Measurements from ENCODE around the gene AKR1D1.
"Not testable (repeated sequence)": the region's sequence is repeated elsewhere in the genome, so short reads cannot be mapped to it uniquely, and the experiment has no call there.

AKR1D1 gene

GRCh38 chr7:138067774-138068173 is 8.5 kb upstream of the AKR1D1 start:
- no peak for DNase-seq (ENCODE audit: low read depth, low spot score)
- H3K4me3 ChIP-seq (ENCODE audit: low read length), result no peak overlapping the region

DNA sequence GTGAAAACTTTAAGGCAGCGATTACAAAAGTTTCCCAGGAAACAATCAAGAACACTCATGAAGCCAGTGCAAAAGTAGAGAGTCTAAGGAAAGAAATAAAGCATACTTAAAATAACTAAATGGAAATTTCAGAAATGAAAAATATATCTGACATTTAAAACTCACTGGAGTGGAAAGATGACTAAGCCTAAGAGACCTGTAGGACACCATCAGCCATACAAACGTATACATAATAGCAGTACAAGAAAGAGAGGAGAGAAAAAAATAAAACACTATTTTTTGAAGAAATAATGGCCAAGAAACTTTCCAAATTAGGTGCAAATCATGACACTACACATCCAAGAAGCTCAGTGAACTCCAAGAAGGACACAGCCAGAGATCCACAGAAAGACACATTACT is 5.4 kb upstream of the AKR1D1 start:
- DNase-seq (ENCODE audit: low read depth, low spot score), result no peak
- H3K4me3 ChIP-seq (ENCODE audit: low read length), result no peak overlapping the region

- no peak for DNase-seq (ENCODE audit: low read depth, low spot score)
- H3K4me3 ChIP-seq (ENCODE audit: low read length), result no peak overlapping the region
Observed at GRCh38 chr7:138072726-138073125, 3.5 kb upstream of the AKR1D1 start.

DNA sequence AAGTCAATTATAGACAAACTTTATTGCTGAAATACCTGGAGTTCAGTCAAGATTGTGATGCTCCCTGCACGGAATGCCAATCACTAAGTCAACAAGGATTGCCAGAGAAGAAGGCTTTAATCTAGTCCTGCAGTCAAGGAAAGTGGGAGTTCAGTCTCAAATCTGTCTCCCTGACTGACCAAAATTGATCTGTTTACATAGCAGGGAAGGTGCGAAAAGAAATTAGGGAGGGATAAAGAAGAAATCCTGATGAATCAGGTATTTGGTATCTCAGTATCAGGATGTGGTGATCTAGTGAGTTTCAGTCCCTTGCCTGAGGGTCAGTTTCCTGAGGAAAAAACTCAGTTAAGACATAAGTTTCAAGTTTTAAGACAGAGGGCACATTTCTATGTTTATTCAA is 2.1 kb upstream of the AKR1D1 start:
- H3K4me3 ChIP-seq (ENCODE audit: low read length), result no peak overlapping the region
- no peak for DNase-seq (ENCODE audit: low read depth, low spot score)

- H3K4me3 ChIP-seq (ENCODE audit: low read length), result no peak overlapping the region
Observed at GRCh38 chr7:138074540-138074939, 1.7 kb upstream of the AKR1D1 start.

GRCh38 chr7:138075350-138075749 is 909 bp upstream of the AKR1D1 start:
- no peak for DNase-seq (ENCODE audit: low read depth, low spot score)
- no peak overlapping the region for H3K4me3 ChIP-seq (ENCODE audit: low read length)

More at GRCh38 chr7:138074540-138074939, 1.7 kb upstream of the AKR1D1 start:
- no peak for DNase-seq (ENCODE audit: low read depth, low spot score)

- H3K4me3 ChIP-seq (ENCODE audit: low read length); DNase-seq (ENCODE audit: low read depth, low spot score): not testable (repeated sequence)
Observed at GRCh38 chr7:138075786-138076185, 473 bp upstream of the AKR1D1 start.

- DNase-seq (ENCODE audit: low read depth, low spot score), result no peak
- H3K4me3 ChIP-seq (ENCODE audit: low read length), result no peak overlapping the region
Observed at GRCh38 chr7:138077809-138078208, 1.6 kb downstream of the AKR1D1 start.

DNA sequence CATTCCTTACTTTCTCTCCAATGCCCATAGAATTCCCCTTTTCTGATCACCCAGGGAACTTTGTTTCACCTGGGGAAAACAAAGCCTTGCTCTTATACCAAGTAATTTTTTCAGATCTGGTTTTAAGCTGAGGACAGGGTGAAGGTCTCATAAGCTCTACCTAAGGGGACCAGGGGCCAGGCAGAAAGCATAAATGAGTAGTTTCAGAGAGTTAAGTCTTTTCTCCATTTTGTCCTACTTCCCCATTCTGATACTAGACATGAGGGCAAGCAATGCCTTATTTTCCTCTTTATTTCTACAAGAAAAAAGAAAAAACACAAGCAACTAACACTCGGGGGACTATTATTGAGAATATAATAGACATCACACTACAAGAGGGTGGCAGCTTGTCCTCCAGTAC is 2.9 kb downstream of the AKR1D1 start:
- no peak for DNase-seq (ENCODE audit: low read depth, low spot score)
- no peak overlapping the region for H3K4me3 ChIP-seq (ENCODE audit: low read length)

DNA sequence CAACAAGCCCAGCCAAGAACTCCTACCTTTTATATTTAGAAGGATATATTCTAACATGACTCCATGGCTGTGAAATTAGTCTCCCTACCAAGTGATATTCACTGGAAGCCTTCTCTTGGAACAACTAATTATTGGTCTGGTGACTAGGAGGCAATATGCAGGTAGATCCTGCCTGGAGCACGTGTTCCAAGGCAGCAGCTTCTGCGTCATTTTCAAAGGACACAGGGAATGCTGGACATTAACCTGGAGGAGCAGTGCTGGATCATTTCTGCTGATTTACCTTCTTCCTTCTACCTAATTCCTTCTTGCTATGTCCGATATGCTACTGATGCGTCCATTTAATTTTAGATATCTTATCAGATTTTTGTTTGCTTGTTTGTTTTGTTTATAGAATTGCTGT is 5.6 kb downstream of the AKR1D1 start:
- no peak overlapping the region for H3K4me3 ChIP-seq (ENCODE audit: low read length)
- no peak for DNase-seq (ENCODE audit: low read depth, low spot score)

- DNase-seq (ENCODE audit: low read depth, low spot score), result no peak
- H3K4me3 ChIP-seq (ENCODE audit: low read length), result no peak overlapping the region
Observed at GRCh38 chr7:138083859-138084258, 7.6 kb downstream of the AKR1D1 start.

GRCh38 chr7:138086563-138087270 is 10.5 kb downstream of the AKR1D1 start:
- no peak overlapping the region for H3K4me3 ChIP-seq (ENCODE audit: low read length)
- DNase-seq (ENCODE audit: low read depth, low spot score), result no peak

DNA sequence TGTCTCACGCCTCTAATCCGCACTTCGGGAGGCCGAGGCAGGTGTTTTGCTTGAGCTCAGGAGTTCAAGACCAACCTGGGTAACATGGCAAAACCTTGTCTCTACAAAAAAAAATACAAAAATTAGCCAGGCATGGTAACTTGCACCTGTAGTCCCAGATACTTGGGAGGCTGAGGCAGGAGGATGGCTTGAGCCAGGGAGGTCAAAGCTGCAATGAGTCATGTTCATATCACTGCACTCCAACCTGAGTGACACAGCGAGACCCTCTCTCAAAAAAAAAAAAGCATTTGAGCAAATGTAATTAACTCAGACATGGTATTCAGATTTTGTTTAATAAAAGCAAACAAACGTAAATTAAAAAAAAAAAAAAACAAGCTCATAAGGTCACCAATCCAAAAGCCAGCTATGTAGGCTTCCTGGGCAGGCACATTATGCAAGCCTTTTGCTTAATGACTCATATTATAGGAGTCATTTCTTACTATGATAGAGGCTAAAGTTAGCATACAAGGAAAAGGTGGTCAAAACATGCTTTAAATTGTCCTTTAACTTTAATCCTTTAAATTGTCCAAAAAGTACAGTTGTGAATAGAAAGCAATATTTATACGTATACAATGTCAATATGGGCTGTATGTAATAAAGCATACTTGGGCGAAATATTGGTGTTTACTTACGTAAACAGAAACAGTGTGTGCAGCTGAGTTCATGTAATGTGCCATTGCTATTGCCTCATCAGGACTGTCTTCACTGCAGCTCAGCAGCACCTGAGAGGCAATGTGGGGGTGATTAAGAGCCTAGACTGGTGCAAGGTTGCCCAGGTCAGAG is 13.0 kb downstream of the AKR1D1 start:
- H3K4me3 ChIP-seq (ENCODE audit: low read length), result no peak overlapping the region
- no peak for DNase-seq (ENCODE audit: low read depth, low spot score)

DNA sequence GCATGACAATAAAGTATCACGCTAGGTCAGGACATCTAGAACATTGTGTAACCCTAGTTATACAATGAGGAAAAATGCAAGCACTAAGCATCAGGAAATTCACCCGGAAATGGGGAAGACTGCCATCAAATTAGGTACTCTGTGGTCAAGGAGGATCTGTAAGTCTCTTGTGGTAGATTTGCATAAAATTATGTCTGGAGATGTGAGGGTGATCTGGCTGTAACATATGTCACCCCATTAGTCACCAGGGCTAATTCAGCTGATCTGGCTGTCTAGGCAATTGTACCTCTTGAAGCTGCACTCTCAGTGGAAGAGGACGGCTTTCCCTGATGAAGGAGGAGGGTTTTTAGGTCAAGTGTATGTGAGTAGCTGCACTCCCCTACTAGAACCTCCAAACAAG is 14.8 kb downstream of the AKR1D1 start:
- H3K4me3 ChIP-seq (ENCODE audit: low read length), result no peak overlapping the region
- DNase-seq (ENCODE audit: low read depth, low spot score), result no peak

GRCh38 chr7:138091840-138092239 is 15.6 kb downstream of the AKR1D1 start:
- H3K4me3 ChIP-seq (ENCODE audit: low read length); DNase-seq (ENCODE audit: low read depth, low spot score): not testable (repeated sequence)

GRCh38 chr7:138092486-138093028 is 16.3 kb downstream of the AKR1D1 start:
- no peak for DNase-seq (ENCODE audit: low read depth, low spot score)
- no peak overlapping the region for H3K4me3 ChIP-seq (ENCODE audit: low read length)

GRCh38 chr7:138095972-138096935 is 20.0 kb downstream of the AKR1D1 start:
- no peak overlapping the region for H3K4me3 ChIP-seq (ENCODE audit: low read length)
- no peak for DNase-seq (ENCODE audit: low read depth, low spot score)

- DNase-seq (ENCODE audit: low read depth, low spot score), result peak; percentile 45
- H3K4me3 ChIP-seq (ENCODE audit: low read length), result no peak overlapping the region
Observed at GRCh38 chr7:138097064-138097741, 20.9 kb downstream of the AKR1D1 start.

- no peak overlapping the region for H3K4me3 ChIP-seq (ENCODE audit: low read length)
- no peak for DNase-seq (ENCODE audit: low read depth, low spot score)
Observed at GRCh38 chr7:138099813-138100212, 23.6 kb downstream of the AKR1D1 start.

Data from Jurkat, Clone E6-1 (cell line).